HCT116 (cell line): Measurements from ENCODE around the gene CLC. TPM values are rescaled to one million over a fixed set of nuclear protein-coding genes. Genes with fewer than 3 reads are reported as not detected.

Source experiments
- ATAC-seq: fragments of 200-7000 bp; cut with Tn5 transposase; 2 replicates; pipeline ENCODE4 v1.9.1; 2020; ENCODE audit warnings: mild to moderate bottlenecking, moderate library complexity
- BruUV-seq: library from RNA; stranded (reverse); fragments of 400-500 nt; replicated peaks from 2 replicates; lab custom pipeline; 2021; lab: Mats Ljungman, UMichigan
- CTCF ChIA-PET: fragments of 300-600 bp; sonication (Branson Sonifier 250); formaldehyde crosslinking; loops from one replicate; lab custom pipeline; 2021; ENCODE audit warnings: antibody characterized with exemption; lab: Charles Lee
- POLR2A ChIA-PET: fragments of 300-600, 350-600 bp; sonication (Branson Sonifier 250); formaldehyde crosslinking; loops from one replicate; lab custom pipeline; 2021; ENCODE audit warnings: antibody characterized with exemption; lab: Charles Lee
- RAD21 ChIA-PET, 2 experiments: fragments of 300-600 bp; sonication (Branson Sonifier 250); formaldehyde crosslinking; loops; one replicate each; lab custom pipeline; 2023; ENCODE audit warnings: low total read pairs in 2 of 2; ENCODE audit not compliant: uncharacterized antibody in 2 of 2, unreplicated experiment in 2 of 2, low non-redundant PET in 1 of 2; lab: Charles Lee
- DNase-seq: peaks from one replicate; pipeline ENCODE4 v3.0.0-alpha.2; 2010; ENCODE audit warnings: low read depth, low spot score
- H2AFZ ChIP-seq: fragments of 200-600 bp; shearing (Covaris generic), sonication (generic); 2 replicates; pipeline ENCODE4 v1.6.1; 2017; ENCODE audit warnings: low read depth, mixed run types, mixed read lengths, antibody characterized with exemption, low read length; ENCODE audit not compliant: poor library complexity, severe bottlenecking
- H3K27ac ChIP-seq: 2 replicates; pipeline ENCODE4 v1.5.1; 2012; ENCODE audit warnings: low read depth, low read length
- H3K27me3 ChIP-seq: fragments of 200-600 bp; sonication (generic); 2 replicates; pipeline ENCODE4 v1.6.1; 2016; ENCODE audit warnings: mixed run types, low read length, mixed read lengths; ENCODE audit not compliant: insufficient read depth
- H3K36me3 ChIP-seq, 2 experiments: fragments of 200-500 bp in 1 of 2; fragments of 200-600 bp in 1 of 2; sonication (Bioruptor generic) in 1 of 2; sonication (generic) in 1 of 2; 2 replicates each; pipeline versions ENCODE4 v1.5.1 to v1.6.1; 2014 to 2016; ENCODE audit warnings: low read length in 2 of 2, inconsistent platforms in 1 of 2, mixed read lengths in 1 of 2, mixed run types in 1 of 2; ENCODE audit not compliant: insufficient read depth in 2 of 2, control insufficient read depth in 1 of 2
- H3K4me1 ChIP-seq, 2 experiments: fragments of 200-600 bp in 1 of 2; sonication (generic) in 1 of 2; 2 replicates each; pipeline versions ENCODE4 v1.5.1 to v1.6.1; 2012 to 2017; ENCODE audit warnings: low read length in 2 of 2, inconsistent platforms in 1 of 2, mild to moderate bottlenecking in 1 of 2, mixed read lengths in 1 of 2, mixed run types in 1 of 2, moderate library complexity in 1 of 2; ENCODE audit not compliant: insufficient read depth in 2 of 2, control insufficient read depth in 1 of 2
- H3K4me2 ChIP-seq: fragments of 200-600 bp; sonication (generic); 2 replicates; pipeline ENCODE4 v1.6.1; 2017; ENCODE audit warnings: mixed run types, low read length, mixed read lengths
- H3K4me3 ChIP-seq, 2 experiments: fragments of 200-600 bp in 1 of 2; sonication (generic) in 1 of 2; replicated peaks in 1 of 2; 2 replicates each; pipeline ENCODE4 v1.5.1; 2011 to 2016; ENCODE audit warnings: low read length in 2 of 2, control low read depth in 1 of 2, low read depth in 1 of 2, mild to moderate bottlenecking in 1 of 2, mixed read lengths in 1 of 2, mixed run types in 1 of 2
- H3K79me2 ChIP-seq: fragments of 200-600 bp; sonication (generic); 2 replicates; pipeline ENCODE4 v1.6.1; 2017; ENCODE audit warnings: mild to moderate bottlenecking, mixed run types, low read length, moderate library complexity, mixed read lengths; ENCODE audit not compliant: insufficient read depth
- H3K9ac ChIP-seq: fragments of 200-600 bp; sonication (generic); 2 replicates; pipeline ENCODE4 v1.6.1; 2016; ENCODE audit warnings: low read length, mixed read lengths
- H3K9me2 ChIP-seq: fragments of 200-600 bp; sonication (generic), shearing (Covaris generic); 2 replicates; pipeline ENCODE4 v1.6.1; 2017; ENCODE audit warnings: mixed run types, mild to moderate bottlenecking, moderate library complexity; ENCODE audit not compliant: insufficient read depth
- H3K9me3 ChIP-seq, 2 experiments: fragments of 200-500 bp in 1 of 2; fragments of 200-600 bp in 1 of 2; sonication (Bioruptor generic) in 1 of 2; sonication (generic) in 1 of 2; 2 replicates each; pipeline ENCODE4 v1.6.1; 2014 to 2017; ENCODE audit warnings: low read length in 2 of 2, mixed read lengths in 2 of 2, inconsistent platforms in 1 of 2, low read depth in 1 of 2, mild to moderate bottlenecking in 1 of 2, mixed run types in 1 of 2, moderate library complexity in 1 of 2; ENCODE audit not compliant: control insufficient read depth in 1 of 2, insufficient read depth in 1 of 2
- H4K20me1 ChIP-seq: fragments of 200-600 bp; sonication (generic), shearing (Covaris generic); 2 replicates; pipeline ENCODE4 v1.6.1; 2017; ENCODE audit warnings: mixed run types, mild to moderate bottlenecking, moderate library complexity; ENCODE audit not compliant: insufficient read depth
- CEBPB ChIP-seq: IDR thresholded peaks from 2 replicates; pipeline ENCODE4 v1.6.1; 2012; ENCODE audit warnings: low read depth
- EZH2phosphoT487 ChIP-seq: fragments of 200-600 bp; IDR thresholded peaks from 2 replicates; pipeline ENCODE4 v1.6.1; 2018; ENCODE audit warnings: antibody characterized with exemption, borderline replicate concordance
- FOSL1 ChIP-seq: IDR thresholded peaks from 2 replicates; pipeline ENCODE4 v1.6.1; 2012; ENCODE audit warnings: low read depth
- POLR2AphosphoS5 ChIP-seq: IDR thresholded peaks from 2 replicates; pipeline ENCODE4 v1.6.1; 2011; ENCODE audit warnings: mild to moderate bottlenecking, low read depth, low read length, moderate library complexity
- ZNF274 ChIP-seq: fragments of 200-500 bp; sonication (Bioruptor generic); IDR thresholded peaks from 2 replicates; pipeline ENCODE4 v1.6.1; 2014; ENCODE audit warnings: mild to moderate bottlenecking, low read depth, low read length, inconsistent platforms
- intact Hi-C: fragments of 100-400 bp; cut with micrococcal nuclease; formaldehyde crosslinking; loops from 2 replicates; pipeline ENCODE4 v1.10.0; 2022
- total RNA-seq: library from RNA; stranded (reverse); gene quantifications from one replicate; pipeline ENCODE4 v1.2.1, GENCODE V29; 2021; ENCODE audit not compliant: unreplicated experiment
- TF ChIP-seq, protein P1 (sequence below): IDR thresholded peaks from 2 replicates; pipeline ENCODE4 v1.6.1; 2012; ENCODE audit warnings: low read depth

Gene CLC
- total RNA-seq, 1 experiment from 2014 or later = not detected

DNA sequence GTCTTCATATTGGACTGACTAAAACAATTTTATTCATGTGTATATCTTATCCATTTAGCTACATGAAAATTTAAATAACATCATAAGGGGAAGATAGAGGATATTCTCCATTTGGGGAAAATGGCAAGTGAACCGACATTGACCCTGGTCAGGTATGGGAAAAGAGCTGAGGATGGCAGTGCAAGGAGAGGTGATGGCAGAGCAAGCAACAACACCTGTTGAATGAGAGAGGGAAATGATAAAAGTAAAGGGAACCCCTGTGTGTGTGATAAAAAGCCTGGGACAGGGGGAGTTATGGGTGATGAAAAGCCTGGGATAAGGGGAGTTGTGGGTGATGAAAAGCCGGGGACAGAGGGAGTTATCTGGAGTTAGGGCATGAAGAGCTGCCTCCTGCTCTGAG lies 4.0 kb downstream of the CLC start (continued):
- TF ChIP-seq, protein P1, sequence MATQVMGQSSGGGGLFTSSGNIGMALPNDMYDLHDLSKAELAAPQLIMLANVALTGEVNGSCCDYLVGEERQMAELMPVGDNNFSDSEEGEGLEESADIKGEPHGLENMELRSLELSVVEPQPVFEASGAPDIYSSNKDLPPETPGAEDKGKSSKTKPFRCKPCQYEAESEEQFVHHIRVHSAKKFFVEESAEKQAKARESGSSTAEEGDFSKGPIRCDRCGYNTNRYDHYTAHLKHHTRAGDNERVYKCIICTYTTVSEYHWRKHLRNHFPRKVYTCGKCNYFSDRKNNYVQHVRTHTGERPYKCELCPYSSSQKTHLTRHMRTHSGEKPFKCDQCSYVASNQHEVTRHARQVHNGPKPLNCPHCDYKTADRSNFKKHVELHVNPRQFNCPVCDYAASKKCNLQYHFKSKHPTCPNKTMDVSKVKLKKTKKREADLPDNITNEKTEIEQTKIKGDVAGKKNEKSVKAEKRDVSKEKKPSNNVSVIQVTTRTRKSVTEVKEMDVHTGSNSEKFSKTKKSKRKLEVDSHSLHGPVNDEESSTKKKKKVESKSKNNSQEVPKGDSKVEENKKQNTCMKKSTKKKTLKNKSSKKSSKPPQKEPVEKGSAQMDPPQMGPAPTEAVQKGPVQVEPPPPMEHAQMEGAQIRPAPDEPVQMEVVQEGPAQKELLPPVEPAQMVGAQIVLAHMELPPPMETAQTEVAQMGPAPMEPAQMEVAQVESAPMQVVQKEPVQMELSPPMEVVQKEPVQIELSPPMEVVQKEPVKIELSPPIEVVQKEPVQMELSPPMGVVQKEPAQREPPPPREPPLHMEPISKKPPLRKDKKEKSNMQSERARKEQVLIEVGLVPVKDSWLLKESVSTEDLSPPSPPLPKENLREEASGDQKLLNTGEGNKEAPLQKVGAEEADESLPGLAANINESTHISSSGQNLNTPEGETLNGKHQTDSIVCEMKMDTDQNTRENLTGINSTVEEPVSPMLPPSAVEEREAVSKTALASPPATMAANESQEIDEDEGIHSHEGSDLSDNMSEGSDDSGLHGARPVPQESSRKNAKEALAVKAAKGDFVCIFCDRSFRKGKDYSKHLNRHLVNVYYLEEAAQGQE = no peak
- TF ChIP-seq ZNF274 = no peak
- TF ChIP-seq FOSL1 = no peak
- TF ChIP-seq EZH2phosphoT487 = no peak

DNA sequence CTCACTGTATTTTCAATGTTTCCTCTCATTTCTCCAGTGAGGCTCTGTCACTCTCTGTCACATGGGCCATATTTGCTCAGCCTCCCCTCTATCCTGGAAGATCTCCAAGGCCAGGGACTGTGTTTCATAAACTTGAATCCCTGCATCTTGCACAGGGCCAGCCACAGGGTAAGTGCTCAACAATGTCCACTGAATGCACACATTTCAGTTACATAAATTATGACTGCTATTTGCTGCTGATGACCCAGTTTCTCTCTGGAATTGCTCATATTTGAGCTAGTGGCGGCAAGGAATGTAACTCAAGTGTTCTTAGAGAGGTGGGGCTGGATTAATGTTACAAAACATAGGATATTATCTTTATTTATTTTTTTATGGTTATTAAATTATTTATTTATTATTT lies 6.1 kb downstream of the CLC start:
- no peak overlapping the region for H3K4me3 ChIP-seq
- CTCF ChIA-PET = no interaction called here
- ATAC-seq (no peak), DNase-seq (no peak)
- H3K27me3 ChIP-seq = peaks cover 67% of the 10 kb centered on the region
- RAD21 ChIA-PET = no interaction called here
- no peaks in the 10 kb centered on the region for H3K4me1 ChIP-seq
- no peaks in the 10 kb centered on the region for H3K9me3 ChIP-seq
- intact Hi-C loops = no loop called here
- H4K20me1 ChIP-seq = no peaks in the 10 kb centered on the region
- H3K4me2 ChIP-seq = no peak overlapping the region
- H3K36me3 ChIP-seq = no peaks in the 10 kb centered on the region
- H3K9ac ChIP-seq = no peak overlapping the region
- H3K9me2 ChIP-seq = no peaks in the 10 kb centered on the region
- no peak overlapping the region for H2AFZ ChIP-seq
- TF ChIP-seq POLR2AphosphoS5 (no peak), CEBPB (no peak)
- BruUV-seq = no TSS peak
- POLR2A ChIA-PET = no interaction called here
- no peak overlapping the region for H3K27ac ChIP-seq
- no peaks in the 10 kb centered on the region for H3K79me2 ChIP-seq
